ENCODE measurements around the gene BAZ1A.
"Not testable (repeated sequence)": the region's sequence is repeated elsewhere in the genome, so short reads cannot be mapped to it uniquely, and the experiment has no call there.

The BAZ1A gene

DNA sequence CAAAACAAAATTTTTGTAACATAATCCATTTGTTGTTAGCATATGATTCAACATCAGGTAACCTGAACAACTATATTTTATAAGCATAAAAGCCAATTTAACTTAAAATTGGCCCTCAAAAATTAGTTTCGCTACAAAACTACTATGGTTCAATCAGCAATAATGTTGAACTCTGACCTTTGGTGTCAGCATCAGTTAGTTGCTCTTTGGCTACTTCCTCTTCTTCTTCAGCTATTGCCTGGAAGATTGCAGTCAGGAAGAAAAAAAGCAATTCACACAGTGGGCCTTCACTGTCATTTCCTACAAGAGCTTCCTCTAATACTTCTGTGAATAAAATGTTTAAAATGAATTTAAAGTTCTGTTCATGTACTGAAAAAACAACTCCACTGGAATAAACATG is 82.6 kb downstream of the BAZ1A start:
- no peak for DNase-seq (ENCODE audit: low read depth in 1 of 2, low spot score in 1 of 2)

DNA sequence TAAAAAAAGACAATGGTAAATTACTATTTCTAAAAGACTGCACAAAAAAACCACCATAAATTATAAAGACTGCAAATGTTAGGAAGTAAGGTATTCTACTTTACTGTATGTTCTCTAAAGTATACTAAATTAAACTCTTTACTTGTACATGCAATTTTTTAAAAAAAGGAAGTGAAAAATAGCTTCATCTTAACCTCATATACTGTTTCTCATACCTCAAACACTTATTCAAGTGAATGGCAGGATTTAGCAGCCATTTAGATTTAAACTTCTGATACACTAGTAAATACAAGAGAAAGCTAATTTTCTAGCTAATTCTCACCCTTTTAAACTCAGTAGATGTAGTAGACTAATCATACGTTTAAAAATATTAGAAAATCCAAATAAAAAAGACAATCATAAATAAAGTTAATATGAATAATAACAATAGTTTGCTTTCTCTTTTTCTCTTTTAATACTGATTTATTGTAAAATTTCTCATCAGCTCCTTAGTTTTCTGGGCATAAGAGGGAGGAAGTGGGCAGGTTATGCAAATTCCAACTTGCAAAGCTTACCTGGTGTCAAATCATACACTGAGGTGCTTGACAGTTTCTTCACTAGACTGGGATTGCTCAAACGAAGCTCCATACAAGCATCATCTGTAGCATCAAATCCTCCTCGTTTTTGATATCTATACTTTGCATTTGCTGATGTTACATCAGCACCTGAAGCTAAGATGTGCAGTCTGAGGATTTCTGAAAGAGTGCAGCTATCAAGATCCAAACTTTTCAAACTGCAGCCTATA is 89.7 kb downstream of the BAZ1A start:
- no peak for DNase-seq (ENCODE audit: low read depth in 1 of 2, low spot score in 1 of 2)

- DNase-seq (ENCODE audit: low read depth in 1 of 2, low spot score in 1 of 2) = no peak
These were observed 93.1 kb downstream of the BAZ1A start for GRCh38 chr14:34782031-34782430.

DNA sequence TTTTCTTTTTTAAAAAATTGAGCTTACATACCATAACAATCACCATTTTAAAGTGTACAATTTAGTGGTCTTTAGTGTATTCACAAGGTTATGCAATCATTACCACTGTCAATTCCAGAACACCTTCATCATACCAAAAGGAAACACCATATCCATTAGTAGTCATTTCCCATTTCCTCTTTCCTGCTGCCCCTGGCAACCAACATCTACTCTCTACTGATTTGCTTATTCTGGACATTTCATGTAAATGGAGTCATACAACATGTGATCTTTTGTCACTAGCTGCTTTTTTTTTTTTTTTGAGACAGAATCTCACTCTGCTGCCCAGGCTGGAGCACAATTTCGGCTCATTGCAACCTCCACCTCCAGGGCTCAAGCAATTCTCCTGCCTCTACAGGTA is 93.9 kb downstream of the BAZ1A start:
- DNase-seq (ENCODE audit: low read depth in 1 of 2, low spot score in 1 of 2) = no peak

DNA sequence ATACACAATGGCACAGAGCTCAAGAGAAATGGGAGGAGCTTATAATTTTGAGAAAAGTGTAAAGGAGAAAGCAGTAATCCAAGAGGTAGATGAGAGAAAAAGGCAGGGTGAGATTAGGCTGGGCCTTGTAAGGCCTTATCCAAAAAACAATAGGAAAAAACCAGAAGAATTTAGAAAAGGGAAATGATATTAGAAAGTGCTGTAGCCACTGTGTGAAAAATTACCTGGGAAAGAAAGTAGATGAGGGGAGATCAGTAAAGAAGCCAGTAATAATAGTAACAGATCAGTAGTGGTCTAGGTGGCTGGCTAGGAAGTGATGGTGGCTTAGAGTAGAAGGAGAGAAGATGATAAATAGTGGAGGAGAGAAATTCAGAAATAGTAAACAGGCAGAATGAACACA is 94.5 kb downstream of the BAZ1A start:
- no peak for DNase-seq (ENCODE audit: low read depth in 1 of 2, low spot score in 1 of 2)

DNA sequence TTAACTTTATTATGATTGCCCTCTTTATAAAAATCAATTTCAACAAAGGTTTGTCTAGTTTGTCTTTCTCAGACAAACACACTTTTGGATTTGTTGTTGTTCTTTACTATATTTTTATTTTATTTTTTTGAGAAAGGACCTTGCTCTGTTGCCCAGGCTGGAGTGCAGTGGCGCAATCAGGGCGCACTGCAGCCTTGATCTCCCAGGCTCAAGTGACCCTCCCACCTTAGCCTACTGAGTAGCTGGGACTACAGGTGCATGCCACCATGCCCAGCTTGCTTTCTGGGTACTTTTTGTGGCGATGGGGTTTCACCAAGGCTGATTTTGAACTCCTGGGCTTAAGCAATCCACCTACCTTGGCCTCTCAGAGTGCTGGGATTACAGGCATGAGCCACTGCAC is 96.4 kb downstream of the BAZ1A start:
- DNase-seq (ENCODE audit: low read depth in 1 of 2, low spot score in 1 of 2) = no peak

GRCh38 chr14:34776611-34777010 is 98.5 kb downstream of the BAZ1A start:
- DNase-seq (ENCODE audit: low read depth in 1 of 2, low spot score in 1 of 2) = no peak

DNA sequence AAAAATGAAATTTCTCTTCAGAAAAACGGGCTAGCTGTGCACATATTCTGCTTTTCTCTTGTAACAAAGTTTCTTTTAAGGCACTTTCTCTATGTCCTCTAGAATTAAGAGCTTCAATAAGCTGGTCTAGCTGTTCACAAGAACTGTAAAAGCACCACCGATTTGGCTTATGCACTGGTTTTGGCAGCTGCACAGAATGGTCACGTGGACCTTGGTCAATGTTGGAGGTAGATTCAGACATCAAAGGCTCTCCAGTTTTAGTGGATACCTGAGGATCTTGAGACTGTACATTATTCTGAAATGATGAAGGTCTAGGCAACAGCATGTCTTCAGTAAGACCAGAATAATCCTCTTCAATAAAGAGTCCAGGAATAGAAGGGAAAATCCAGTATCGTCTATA is 99.2 kb downstream of the BAZ1A start:
- no peak for DNase-seq (ENCODE audit: low read depth in 1 of 2, low spot score in 1 of 2)

DNA sequence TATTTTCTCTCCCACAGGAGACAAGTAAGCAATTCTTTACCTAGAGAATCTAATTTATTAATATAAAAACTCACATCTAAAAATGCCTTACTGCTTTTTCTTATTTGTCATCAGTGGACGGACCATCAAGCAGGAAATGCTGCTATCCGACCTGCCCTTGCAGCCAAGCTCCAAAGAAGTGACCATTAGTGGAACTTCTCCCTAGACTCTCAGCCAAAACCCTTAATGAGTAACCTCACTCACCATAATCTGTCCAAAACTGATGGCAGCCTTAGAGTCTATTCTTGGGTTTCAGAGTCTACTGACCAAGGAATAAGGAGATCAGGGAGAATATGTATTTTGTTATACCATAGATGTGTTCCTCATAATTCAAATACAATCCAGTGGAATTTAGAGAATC is 99.8 kb downstream of the BAZ1A start:
- no peak for DNase-seq (ENCODE audit: low read depth in 1 of 2, low spot score in 1 of 2)

DNA sequence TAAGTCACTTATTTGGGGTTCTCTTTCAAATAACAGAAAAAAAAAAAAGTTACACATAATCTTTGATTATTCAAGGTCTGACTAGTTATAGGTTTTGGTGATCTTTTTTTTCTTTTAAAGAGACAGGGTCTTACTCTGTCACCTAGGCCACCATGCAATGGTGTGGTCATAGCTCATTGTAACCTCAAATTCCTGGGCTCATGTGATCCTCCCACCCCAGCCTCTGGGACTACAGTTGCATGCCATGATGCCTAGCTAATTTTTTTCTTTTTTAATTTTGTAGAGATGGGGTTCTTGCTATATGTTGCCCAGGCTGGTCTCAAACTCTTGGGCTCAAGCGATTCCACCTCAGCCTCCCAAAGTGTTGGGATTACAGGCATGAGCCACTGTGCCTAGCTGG is 104.3 kb downstream of the BAZ1A start:
- DNase-seq (ENCODE audit: low read depth in 1 of 2, low spot score in 1 of 2) = no peak

- no peak for DNase-seq (ENCODE audit: low read depth in 1 of 2, low spot score in 1 of 2)
These were observed 108.6 kb downstream of the BAZ1A start for GRCh38 chr14:34766606-34767005.

GRCh38 chr14:34766060-34766459 is 109.1 kb downstream of the BAZ1A start:
- no peak for DNase-seq (ENCODE audit: low read depth in 1 of 2, low spot score in 1 of 2)

DNA sequence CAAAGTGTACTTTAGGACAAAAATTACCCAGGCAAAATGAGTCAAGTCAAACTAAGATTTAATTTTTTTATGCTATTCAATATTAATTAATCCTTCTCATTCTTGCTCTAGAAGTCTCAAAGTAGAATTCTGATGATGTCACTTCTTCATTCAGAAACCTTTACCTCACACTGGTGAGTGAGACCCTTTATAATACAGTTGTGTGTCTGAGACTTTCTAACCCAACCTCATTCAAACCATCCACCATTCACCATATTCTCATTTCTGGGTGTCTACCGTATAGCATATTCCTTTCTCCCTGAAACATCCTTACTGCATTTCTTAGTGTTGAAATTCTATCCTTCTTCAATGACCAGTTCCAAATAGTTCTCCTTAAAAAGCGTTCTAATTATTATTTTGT is 119.9 kb downstream of the BAZ1A start:
- no peak for DNase-seq (ENCODE audit: low read depth in 1 of 2, low spot score in 1 of 2)

GRCh38 chr14:34754687-34755086 is 120.5 kb downstream of the BAZ1A start:
- no peak for DNase-seq (ENCODE audit: low read depth in 1 of 2, low spot score in 1 of 2)

- DNase-seq (ENCODE audit: low read depth in 1 of 2, low spot score in 1 of 2) = no peak
These were observed 124.5 kb downstream of the BAZ1A start for GRCh38 chr14:34750670-34751069.

- DNase-seq (ENCODE audit: low read depth in 1 of 2, low spot score in 1 of 2) = no peak
These were observed 124.9 kb downstream of the BAZ1A start for GRCh38 chr14:34750233-34750632.

GRCh38 chr14:34749408-34749807 is 125.8 kb downstream of the BAZ1A start:
- no peak for DNase-seq (ENCODE audit: low read depth in 1 of 2, low spot score in 1 of 2)

GRCh38 chr14:34742270-34743115 is 132.7 kb downstream of the BAZ1A start:
- DNase-seq (ENCODE audit: low read depth in 1 of 2, low spot score in 1 of 2) = no peak

GRCh38 chr14:34741840-34742239 is 133.3 kb downstream of the BAZ1A start:
- DNase-seq (ENCODE audit: low read depth in 1 of 2, low spot score in 1 of 2) = no peak

GRCh38 chr14:34740139-34740538 is 135.0 kb downstream of the BAZ1A start:
- not testable (repeated sequence) for DNase-seq (ENCODE audit: low read depth in 1 of 2, low spot score in 1 of 2)

DNA sequence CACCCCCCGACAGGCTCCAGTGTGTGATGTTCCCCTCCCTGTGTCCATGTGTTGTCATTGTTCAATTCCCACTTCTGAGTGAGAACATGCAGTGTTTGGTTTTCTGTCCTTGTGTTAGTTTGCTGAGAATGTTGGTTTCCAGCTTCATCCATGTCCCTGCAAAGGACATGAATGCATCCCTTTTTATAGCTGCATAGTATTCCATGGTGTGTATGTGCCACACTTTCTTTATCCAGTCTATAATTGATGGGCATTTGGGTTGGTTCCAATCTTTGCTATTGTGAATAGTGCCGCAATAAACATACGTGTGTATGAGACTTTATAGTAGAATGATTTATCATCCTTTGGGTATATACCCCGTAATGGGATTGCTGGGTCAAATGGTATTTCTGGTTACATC is 138.1 kb downstream of the BAZ1A start:
- DNase-seq (ENCODE audit: low read depth in 1 of 2, low spot score in 1 of 2) = not testable (repeated sequence)

DNA sequence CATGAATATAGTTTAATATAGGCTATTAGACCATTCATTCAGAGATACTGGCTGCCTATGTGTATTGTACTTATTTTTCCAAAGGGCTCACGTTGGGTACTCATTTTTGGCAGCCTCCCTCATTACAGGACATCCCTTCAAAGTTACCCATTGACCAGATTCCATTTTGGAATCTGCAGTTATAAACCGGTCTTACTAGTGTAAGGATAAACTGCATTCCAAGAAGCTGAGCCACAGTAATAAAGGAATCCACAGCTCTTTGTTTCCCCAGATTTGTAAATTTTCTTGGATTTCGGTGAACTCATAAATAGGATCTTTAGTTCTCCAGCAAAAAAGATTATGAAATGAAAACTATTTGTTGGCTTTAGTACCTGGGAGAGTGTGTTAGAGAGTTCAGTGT is 141.9 kb downstream of the BAZ1A start:
- DNase-seq (ENCODE audit: low read depth in 1 of 2, low spot score in 1 of 2) = no peak
